Neuron (in vitro differentiated cells): Measurements from ENCODE around the gene KCNH4.

Experiments used
- H2AFZ ChIP-seq: one replicate; pipeline ENCODE4 v1.6.1; 2013; ENCODE audit warnings: low read depth, mild to moderate bottlenecking, inconsistent platforms, low read length, moderate library complexity
- H3K27me3 ChIP-seq: one replicate; pipeline ENCODE4 v1.6.1; 2013; ENCODE audit warnings: low read length; ENCODE audit not compliant: insufficient read depth
- H3K36me3 ChIP-seq: one replicate; pipeline ENCODE4 v1.6.1; 2013; ENCODE audit warnings: low read length; ENCODE audit not compliant: insufficient read depth
- H3K4me1 ChIP-seq: one replicate; pipeline ENCODE4 v1.6.1; 2013; ENCODE audit warnings: low read length; ENCODE audit not compliant: insufficient read depth
- H3K4me3 ChIP-seq: 2 replicates; pipeline ENCODE4 v1.5.1; 2013; ENCODE audit warnings: mild to moderate bottlenecking, low read length, moderate library complexity
- H3K9me3 ChIP-seq: one replicate; pipeline ENCODE4 v1.6.1; 2013; ENCODE audit warnings: low read length

The KCNH4 gene

DNA sequence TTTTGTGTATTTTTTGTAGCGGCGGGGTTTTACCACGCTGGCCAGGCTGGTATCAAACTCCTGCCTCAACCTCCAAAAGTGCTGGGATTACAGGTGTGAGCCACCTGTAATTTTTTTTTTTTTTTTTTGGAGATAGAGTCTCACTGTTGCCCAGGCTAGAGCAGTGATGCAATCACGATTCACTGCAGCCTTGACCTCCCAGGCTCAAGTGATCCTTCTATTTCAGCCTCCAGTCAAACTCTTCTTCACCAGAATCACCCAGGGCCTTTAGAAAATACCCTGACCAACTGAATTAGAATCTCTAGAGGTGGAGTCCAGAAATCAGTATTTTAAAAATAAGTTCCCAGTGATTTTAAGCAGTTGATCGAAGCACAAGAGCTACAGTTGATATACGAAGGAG lies 45.8 kb downstream of the KCNH4 start:
- Histone ChIP-seq H3K4me3 (no peak overlapping the region), H3K4me1 (peaks cover 3% of the 10 kb centered on the region), H2AFZ (no peak overlapping the region), H3K36me3 (peaks cover 22% of the 10 kb centered on the region), H3K27me3 (no peaks in the 10 kb centered on the region), H3K9me3 (no peaks in the 10 kb centered on the region)

- Histone ChIP-seq H3K36me3 (peaks cover 38% of the 10 kb centered on the region), H3K27me3 (no peaks in the 10 kb centered on the region), H2AFZ (no peak overlapping the region), H3K9me3 (no peaks in the 10 kb centered on the region), H3K4me3 (no peak overlapping the region), H3K4me1 (no peaks in the 10 kb centered on the region)
Measured at GRCh38 chr17:42133461-42134041, 47.4 kb downstream of the KCNH4 start.

DNA sequence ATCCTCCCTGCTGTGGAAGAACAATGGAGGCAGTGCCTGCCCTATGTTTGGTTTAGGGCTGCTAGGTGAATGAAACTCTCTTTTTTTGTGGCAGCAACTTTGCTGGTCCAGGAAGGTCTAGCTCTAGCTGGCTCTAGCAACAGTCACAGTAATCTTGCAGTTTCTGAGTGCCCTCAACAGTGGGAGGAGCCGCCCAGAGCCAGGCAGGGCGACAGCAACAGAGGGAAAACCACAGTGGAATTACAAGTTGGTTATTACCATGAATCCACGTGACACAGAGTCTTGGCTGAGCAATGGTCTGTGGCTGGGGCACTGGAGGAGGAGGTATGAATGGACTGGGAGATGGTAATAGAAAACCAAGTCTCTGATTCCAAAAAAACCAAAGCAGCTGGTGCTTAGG lies 48.0 kb downstream of the KCNH4 start:
- Histone ChIP-seq H2AFZ (no peak overlapping the region), H3K36me3 (peaks cover 44% of the 10 kb centered on the region), H3K27me3 (no peaks in the 10 kb centered on the region), H3K4me3 (no peak overlapping the region), H3K4me1 (no peaks in the 10 kb centered on the region), H3K9me3 (no peaks in the 10 kb centered on the region)

GRCh38 chr17:42131981-42132432 lies 48.9 kb downstream of the KCNH4 start:
- Histone ChIP-seq H3K4me1 (no peaks in the 10 kb centered on the region), H3K27me3 (no peaks in the 10 kb centered on the region), H3K36me3 (peaks cover 49% of the 10 kb centered on the region), H3K9me3 (no peaks in the 10 kb centered on the region), H3K4me3 (no peak overlapping the region), H2AFZ (no peak overlapping the region)

DNA sequence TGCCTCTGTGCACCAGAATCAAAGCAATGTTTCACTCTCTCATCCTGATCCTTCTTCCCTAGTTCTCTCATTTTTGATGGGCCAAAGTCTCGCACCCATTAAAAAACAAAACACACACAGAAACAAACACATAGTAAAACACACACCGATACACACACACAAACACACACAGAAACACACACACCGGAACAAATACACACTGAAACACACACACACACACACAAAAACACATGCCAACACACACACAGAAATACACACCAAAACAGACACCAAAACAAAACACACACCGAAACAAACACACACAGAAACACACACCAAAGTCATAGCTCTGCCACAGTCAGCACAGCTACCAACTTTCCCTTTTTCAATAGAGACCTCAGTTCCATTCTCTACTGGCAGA lies 49.7 kb downstream of the KCNH4 start:
- Histone ChIP-seq H2AFZ (no peak overlapping the region), H3K4me3 (no peak overlapping the region), H3K9me3 (no peaks in the 10 kb centered on the region), H3K4me1 (no peaks in the 10 kb centered on the region), H3K27me3 (no peaks in the 10 kb centered on the region), H3K36me3 (peaks cover 51% of the 10 kb centered on the region)

- Histone ChIP-seq H3K4me3 (no peak overlapping the region), H3K9me3 (no peaks in the 10 kb centered on the region), H3K36me3 (peaks cover 52% of the 10 kb centered on the region), H3K27me3 (no peaks in the 10 kb centered on the region), H3K4me1 (no peaks in the 10 kb centered on the region), H2AFZ (no peak overlapping the region)
Measured at GRCh38 chr17:42130310-42130936, 50.5 kb downstream of the KCNH4 start.

DNA sequence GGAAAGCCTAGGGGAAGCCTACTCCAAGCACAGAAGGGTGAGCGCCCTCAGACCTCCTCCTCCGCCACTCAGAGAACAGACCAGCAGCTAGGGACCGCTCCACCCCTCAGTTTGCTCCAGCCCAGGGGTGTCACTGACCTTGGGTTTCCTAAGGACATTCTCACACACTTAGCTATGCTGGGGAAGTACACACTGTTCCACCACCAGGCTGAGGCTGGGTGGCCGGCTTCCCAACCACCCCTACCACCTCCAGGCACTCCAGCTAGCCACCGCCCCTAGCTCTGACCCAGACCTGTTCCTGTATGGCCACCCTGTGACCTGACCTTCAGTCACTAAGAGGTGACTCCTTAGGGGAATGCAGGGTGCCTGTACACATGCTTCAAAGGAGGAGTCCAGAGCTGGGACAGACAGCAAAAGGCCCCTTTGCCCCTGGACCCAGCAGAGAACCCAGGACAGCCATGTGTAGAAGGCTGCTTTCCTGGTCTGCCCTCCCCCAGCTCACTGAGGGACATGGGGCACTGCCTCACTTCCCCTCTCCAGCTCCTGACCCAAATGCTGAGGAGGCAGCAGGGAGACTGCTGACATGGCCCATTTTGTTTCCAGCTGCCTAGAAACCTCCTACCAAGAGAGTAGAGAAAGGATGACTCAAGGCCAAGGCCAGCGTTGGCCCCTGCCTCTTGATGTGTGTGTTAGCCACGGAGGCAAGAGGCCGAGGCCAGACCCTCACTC lies 51.7 kb downstream of the KCNH4 start:
- Histone ChIP-seq H3K4me1 (no peaks in the 10 kb centered on the region), H2AFZ (no peak overlapping the region), H3K4me3 (no peak overlapping the region), H3K27me3 (no peaks in the 10 kb centered on the region), H3K9me3 (no peaks in the 10 kb centered on the region), H3K36me3 (peaks cover 50% of the 10 kb centered on the region)

DNA sequence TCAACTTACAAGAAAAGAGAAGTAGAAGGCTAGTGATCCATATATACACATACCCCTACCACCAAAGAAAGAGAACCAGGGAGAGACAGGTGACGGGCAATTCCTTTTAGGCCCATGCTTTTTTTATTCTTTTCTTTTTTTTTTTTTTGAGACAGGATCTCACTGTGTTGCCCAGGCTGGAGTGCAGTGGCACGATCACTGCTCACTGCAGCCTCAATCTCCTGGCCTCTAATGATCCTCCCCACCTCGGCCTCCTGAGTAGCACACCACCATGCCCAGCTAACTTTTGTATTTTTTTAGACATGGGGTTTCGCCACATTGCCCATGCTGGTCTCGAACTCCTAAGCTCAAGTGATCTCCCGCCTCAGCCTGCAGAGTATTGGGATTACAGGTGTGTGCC lies 53.5 kb downstream of the KCNH4 start:
- H3K4me3 ChIP-seq = no peak overlapping the region
- no peaks in the 10 kb centered on the region for H3K4me1 ChIP-seq
- H2AFZ ChIP-seq = no peak overlapping the region
- no peaks in the 10 kb centered on the region for H3K27me3 ChIP-seq
- peaks cover 45% of the 10 kb centered on the region for H3K36me3 ChIP-seq
- no peaks in the 10 kb centered on the region for H3K9me3 ChIP-seq

GRCh38 chr17:42126836-42127235 lies 54.1 kb downstream of the KCNH4 start:
- Histone ChIP-seq H3K9me3 (no peaks in the 10 kb centered on the region), H3K27me3 (no peaks in the 10 kb centered on the region), H3K4me3 (no peak overlapping the region), H3K36me3 (peaks cover 45% of the 10 kb centered on the region), H2AFZ (no peak overlapping the region), H3K4me1 (no peaks in the 10 kb centered on the region)

- Histone ChIP-seq H3K4me1 (peaks cover 5% of the 10 kb centered on the region), H3K27me3 (no peaks in the 10 kb centered on the region), H2AFZ (no peak overlapping the region), H3K9me3 (no peaks in the 10 kb centered on the region), H3K36me3 (peaks cover 41% of the 10 kb centered on the region), H3K4me3 (no peak overlapping the region)
Measured at GRCh38 chr17:42125565-42125964, 55.4 kb downstream of the KCNH4 start.

GRCh38 chr17:42124256-42124655 lies 56.7 kb downstream of the KCNH4 start:
- Histone ChIP-seq H3K36me3 (peaks cover 30% of the 10 kb centered on the region), H3K9me3 (no peaks in the 10 kb centered on the region), H3K4me1 (peaks cover 14% of the 10 kb centered on the region), H2AFZ (no peak overlapping the region), H3K27me3 (no peaks in the 10 kb centered on the region), H3K4me3 (no peak overlapping the region)

DNA sequence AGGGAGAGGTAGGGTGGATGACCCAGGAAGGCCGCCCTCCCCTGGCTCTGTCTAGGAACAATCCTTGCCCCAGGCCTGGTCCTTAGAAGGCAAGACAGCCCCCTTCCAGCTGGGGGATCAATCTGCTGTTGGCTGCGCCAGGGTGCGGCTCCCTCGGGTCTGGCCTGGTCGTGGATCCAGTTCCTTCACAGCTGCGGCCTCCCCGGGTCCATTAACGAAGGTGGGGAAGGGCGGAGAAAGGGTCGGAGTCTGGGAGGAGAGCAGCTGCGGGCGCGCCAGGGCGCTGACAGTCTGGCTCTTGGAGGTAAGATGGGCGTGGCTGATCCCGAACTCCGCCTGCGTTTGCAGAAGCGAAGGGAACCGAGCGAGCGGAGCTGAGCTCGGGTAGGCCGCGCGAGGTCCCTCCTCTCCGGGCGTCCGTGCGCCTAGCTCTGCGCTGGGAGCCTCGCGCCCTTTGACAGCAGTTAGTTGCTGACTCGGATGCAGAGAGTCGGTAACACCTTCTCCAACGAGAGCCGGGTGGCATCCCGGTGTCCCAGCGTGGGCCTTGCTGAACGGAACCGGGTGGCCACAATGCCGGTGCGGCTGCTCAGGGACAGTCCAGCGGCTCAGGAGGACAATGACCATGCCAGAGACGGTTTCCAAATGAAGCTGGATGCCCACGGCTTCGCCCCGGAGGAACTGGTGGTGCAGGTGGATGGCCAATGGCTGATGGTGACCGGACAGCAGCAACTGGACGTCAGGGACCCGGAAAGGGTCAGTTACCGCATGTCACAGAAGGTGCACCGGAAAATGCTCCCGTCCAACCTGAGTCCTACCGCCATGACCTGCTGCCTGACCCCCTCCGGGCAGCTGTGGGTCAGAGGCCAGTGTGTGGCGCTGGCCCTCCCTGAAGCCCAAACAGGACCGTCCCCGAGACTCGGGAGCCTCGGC lies 58.3 kb downstream of the KCNH4 start, which contains the start of gene HSPB9:
TSS of gene HSPB9 (plus strand) at position 434 of the 933 bp plus-strand sequence. CDS start at position 481, 47 bp downstream.
- Histone ChIP-seq H3K36me3 (peaks cover 14% of the 10 kb centered on the region), H3K4me3 (no peak within 1 kb of the TSS), H3K27me3 (no peaks in the 10 kb centered on the region)

More for the DNA sequence above, 58.3 kb downstream of the KCNH4 start, which contains the start of gene HSPB9:
- H2AFZ ChIP-seq = no peak within 1 kb of the TSS
- peaks cover 14% of the 10 kb centered on the region for H3K4me1 ChIP-seq
- H3K9me3 ChIP-seq = no peaks in the 10 kb centered on the region
